ENCODE measurements around the gene SP6. TPM values are rescaled to one million over a fixed set of nuclear protein-coding genes. Genes with fewer than 3 reads are reported as not detected.

Gene SP6
- not detected for total RNA-seq

DNA sequence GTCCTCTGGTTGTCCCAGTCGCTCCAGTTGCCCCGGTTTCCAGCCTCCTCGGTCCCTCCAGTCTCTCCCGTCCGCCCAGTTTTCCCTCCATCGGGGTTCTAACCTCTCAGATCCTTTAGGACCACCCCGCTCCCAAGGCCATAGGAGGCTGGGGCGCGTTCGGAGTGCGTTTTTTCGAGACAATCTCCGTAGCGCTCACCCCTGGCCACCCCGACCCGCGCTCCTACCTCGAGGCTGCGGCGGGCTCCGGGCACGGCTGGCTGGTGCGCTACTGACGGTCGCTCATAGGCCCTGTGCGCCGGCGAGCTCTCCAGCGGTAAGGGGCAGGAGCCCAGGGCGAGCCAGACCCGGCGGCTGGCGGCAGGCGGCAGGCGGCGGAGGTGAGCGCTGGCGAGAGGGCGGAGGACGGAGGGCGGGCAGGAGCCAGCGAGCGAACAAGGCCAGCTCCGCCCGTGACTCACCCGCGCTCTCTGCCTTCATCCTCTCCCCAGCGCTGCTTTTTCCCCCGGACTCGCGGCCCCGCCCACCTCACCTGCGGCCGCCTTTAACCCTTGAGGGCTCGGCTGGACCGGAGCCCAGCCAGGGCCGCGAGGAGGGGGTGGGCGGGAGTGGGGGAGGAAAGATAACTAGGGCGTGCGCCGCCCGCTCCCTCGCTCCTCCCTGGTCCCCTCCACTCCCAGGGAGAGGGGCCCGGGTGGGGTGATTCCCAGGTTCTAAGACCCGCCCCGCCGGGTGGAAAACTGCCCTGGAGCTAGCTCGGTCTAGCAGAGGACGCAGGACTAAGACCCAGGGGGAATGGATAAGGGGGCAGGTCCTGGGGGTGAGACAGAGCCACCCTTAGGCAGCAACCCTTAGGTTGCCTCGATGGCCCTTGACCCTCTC is at the start of gene SP6:
Gene SP6 (minus strand): TSS at position 472 of the 882 bp plus-strand sequence. CDS start 2,734 bp downstream, outside the sequence.
- FAIRE-seq (no peak), DNase-seq (ENCODE audit: low spot score in 2 of 2) (peak; percentile 40 to 72)

DNA sequence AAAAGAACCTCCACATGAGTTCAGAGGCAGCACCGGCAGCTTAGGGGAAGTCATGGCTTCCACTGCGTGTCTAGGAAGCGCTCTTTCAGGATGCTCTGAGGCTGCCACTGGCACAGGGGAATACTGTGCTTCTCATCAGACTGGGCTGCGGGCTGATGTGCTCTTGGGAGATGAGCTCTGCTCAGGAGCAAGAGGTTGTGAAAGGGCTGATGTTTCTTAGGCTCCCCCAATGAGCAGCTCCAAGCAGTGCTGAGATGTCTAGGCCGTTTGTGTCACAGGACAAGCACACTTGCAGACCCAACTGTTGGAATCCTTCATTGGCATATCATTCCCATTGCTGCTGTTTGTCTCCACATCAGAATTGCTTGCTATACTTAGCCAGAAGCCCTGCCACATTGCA is 48.7 kb upstream of the SP6 start:
- no peak for DNase-seq (ENCODE audit: low spot score in 2 of 2)

DNA sequence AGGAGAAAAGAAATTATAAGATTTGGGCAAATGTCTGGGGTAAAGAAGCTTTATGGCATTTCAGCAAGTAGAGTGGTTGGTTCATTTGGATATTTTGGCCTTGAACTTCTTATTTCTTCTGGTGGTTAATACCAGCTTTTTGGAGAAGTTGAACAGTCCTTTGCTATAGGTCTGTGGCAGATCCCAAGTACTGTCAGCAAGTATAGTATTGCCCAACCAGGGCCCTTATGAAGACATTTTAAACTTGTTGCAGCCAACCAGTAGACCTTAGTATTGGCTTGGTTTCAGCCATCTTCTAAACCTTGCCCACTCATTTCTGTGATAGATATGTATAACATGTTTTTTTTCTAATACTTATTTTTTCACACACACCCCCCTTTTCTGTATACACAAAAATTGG is 47.3 kb upstream of the SP6 start:
- DNase-seq (ENCODE audit: low spot score in 2 of 2) (no peak), FAIRE-seq (no peak)

More for the DNA sequence above, 48.7 kb upstream of the SP6 start:
- FAIRE-seq: no peak

DNA sequence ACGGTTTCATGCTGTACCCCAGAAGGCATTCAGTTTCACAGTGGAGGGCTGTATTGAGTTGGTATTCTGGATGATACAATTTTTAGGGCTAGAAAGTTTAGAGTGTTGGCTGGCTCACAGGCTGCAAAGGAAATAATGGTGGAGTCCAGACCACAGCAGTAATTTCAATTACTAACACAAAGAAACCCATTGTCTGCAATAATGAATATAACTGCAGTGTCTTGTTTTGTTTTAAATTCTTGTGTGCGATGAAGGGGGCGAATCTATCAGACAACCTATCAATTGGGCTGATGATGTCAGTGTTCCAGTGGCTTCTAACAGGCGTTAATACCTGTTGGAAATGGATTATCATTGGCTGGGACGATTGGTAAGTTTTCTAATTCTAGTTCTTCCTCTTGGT is 46.6 kb upstream of the SP6 start:
- DNase-seq (ENCODE audit: low spot score in 2 of 2): no peak
- no peak for FAIRE-seq

DNA sequence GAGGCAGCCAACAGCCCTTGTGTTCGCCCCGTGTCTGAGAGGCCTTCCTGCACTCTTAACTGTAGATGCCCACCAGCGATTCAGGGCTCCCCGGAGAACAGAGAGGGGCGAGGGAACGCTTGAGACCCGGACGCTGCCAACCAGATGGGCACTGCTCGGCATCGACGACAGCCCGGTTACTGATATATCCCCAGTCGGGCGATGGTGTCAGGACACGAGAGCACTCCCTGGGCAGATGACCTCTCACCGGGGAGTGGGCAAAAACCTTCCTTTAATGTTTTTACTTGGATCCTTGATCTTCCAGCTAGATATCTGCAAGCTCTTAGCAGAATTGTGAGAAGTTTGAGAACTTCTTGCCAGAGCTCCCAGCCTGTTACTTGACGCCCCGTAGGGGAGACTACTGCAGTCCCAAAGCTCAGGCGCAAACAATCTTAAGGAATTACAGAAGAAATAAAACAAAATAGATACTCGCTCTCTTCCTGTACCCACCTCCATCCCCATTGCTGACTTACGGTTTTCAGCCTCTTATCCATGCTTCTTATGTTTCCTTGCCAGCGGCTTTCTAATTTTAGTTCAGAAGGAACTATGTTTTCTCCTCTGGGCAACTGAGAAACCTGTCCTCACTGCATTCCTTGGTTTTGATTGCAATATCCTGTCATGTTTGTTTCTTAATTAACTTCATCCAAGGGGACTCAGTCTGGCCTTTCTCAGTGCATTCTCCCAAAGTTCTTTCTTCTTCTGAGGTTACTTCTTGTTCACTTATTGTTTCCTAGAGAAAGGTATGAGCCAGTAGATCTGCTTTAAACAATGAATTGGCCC is 45.9 kb upstream of the SP6 start:
- DNase-seq (ENCODE audit: low spot score in 2 of 2) (no peak), FAIRE-seq (no peak)

DNA sequence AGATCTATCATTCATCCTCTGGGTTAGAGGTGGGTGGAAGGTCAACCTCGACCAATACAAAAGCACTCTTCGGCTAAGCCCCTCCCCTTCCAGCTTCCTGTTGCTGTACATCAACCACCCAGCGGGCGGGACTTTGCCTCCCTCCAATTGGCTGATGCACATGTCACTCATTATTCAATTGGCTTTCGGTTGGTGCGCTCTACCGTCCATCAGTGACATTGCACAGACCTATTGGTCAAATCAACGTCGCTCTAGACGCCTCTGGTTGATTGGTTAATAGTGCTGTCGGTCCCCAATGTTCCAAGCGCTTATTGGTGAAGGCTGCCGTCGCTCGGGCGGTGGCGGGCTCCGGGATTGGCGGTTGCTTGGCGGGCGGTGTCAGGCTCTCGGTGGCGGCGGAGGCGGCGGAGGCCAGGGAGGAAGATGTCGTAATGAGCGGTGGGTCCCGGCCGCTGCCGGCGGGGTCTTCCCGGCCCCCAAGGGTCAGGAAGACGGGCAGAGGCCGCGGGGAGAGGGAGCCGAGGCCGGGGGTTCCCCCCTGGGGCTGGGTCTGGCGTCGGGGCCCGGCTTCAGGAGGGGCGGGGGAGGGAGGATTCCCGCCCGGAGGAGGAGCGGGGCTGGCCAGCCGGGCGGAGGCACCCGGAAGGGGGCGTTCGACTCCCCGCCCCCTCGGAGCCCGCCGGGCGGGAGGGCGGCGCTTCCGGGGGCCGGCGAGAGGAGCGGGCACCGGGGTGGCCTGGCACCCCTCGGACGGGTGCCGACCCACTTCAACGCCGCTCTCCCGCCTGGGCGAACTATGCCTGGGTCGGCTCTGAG is 45.1 kb upstream of the SP6 start, which contains the start of gene SP2:
Gene SP2 (plus strand): TSS at position 381 of the 816 bp plus-strand sequence. CDS start 51 bp downstream, at position 432.
- FAIRE-seq: peak; percentile 96
- DNase-seq (ENCODE audit: low spot score in 2 of 2): peak; percentile 95 to 97

DNA sequence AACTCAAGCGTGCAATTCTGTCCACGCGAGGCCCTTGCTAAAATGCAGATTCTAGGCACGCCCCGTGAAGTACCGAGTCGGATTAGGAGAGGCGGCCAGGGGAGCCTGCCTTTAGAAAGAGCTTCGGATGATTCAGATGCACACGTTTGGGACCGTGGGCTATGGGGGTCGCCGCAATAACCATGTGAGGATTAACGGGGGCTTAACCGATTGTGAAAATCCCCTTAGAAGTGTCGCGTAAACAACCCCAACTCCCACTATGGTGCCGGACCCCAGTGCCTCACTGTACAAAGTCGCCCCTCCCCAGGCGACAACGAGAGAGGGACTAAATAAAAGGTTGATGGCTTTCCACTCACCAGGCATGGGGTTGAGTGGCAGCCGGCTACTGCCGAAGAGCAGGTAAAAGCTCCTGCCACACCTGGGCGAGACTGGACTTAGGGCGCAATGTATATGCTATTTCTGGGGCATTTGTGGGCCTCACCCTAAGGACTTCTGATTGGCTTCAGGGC is 44.4 kb upstream of the SP6 start:
- no peak for FAIRE-seq
- no peak for DNase-seq (ENCODE audit: low spot score in 2 of 2)

DNA sequence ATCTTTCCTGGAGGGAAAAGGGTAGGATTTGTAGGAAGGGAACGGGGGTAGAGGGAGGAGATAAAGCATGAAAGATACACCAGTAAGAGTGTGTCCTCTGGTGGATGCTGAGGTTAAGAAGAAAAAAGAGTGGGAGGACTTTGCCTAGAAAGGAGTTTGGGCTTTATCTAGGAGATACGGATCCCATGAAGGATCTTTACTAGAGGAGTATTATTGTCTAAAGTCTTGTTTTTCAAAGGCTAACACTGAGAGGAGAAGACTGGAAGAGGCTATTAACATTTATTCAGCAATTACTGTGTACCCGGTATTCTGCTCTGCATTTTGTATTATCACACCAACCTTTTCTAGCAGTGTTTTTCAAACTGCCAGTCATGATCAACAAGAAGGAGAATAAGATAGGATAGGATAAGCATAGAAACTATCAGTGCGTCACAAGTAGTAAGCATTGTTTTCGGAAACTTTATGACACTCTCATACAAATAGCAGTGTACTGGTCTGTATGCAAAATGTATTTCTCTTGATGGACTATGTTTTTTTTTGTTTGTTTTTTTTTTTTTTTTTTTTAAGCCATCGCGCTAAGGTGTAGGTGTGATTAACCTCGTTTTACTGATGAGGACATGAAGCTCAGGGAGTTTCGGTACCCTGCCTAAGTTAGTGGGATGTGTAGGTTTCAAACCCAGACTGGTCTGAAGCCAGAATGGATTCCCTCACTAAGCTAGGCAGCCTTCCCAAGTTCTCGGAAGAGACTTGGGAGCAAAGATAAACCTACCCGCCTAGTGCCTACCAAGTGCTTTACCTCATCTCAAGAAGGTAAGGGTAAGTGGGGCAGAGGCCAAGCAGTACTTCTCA is 43.8 kb upstream of the SP6 start:
- DNase-seq (ENCODE audit: low spot score in 2 of 2) (no peak), FAIRE-seq (no peak)

DNA sequence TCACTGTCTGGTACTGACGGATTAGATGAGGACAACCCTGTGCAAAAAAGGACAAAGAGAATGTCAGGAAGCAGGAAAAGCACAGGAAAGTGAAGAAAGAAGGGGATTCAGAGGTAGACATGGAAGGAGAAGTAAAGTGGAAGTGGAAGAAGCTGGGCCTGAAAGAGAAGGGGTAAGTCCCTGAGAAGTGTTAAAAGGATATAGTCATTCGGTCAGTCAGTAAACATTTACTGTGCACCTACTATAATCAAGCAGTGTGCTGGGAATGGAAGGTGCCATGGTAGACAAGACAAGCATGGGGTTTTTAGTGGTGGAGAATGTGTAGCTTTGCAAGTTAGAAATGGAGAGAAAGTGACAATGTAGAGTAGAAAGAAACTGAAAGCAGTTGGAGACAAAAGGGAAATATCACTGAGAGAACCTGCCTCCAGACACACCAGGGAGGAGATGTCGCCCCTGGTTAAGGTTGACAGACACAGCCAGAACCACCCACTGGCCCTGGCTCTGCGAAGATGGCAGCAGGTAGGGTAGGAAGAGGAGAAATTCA is 40.7 kb upstream of the SP6 start:
- FAIRE-seq (no peak), DNase-seq (ENCODE audit: low spot score in 2 of 2) (no peak)

DNA sequence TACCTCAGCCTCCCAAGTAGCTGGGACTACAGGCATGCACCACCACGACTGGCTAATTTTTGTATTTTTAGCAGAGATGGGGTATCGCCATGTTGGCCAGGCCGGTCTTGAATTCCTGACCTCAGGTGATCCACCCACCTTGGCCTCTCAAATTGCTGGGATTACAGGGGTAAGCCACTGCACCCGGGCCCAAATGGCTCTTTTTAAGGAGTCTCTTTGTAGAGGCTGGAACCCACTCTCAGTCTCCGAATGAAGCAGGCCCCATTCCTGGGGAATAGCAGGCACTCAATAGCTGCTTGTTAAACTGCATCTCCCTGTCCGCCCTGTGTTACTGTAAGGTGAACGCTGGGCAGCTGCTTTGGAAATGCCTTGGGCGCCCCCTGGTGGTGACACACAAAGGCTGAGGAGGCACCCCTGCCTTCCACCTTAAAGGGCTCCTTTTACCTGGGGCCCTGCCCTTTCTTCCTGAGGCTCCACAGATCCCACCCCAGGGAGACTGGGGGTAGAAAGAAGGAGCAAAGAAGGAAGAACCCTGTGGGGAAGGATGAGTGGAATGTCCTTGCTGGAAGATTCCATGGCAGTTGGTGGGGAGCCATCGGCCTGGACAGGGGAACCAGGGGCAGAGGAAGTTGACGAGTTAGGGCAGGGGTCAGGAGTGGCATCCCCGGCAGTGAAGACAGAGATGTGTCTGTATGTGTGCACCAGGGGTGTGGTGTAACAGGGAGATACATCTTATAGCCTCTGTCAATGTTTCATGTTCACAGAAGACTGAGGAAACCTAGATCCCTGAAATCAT is 39.0 kb upstream of the SP6 start:
- FAIRE-seq (no peak), DNase-seq (ENCODE audit: low spot score in 2 of 2) (peak; percentile 54 to 73)

DNA sequence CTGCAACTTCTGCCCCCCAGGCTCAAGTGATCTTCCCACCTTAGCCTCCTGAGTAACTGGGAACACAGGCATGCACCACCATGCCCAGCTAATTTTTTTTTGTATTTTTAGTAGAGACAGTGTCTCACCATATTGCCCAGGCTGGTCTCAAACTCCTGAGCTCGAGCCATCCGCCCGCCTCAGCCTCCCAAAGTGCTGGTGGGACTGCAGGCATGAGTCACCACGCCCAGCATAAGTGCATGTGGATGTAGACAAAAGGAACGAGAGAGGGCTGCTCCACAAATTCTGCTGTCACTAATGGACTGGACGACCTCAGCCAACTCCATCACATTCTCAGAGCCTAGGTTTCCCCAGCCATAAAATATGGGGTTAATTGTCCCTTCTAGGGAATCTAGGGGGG is 37.3 kb upstream of the SP6 start:
- FAIRE-seq (no peak), DNase-seq (ENCODE audit: low spot score in 2 of 2) (no peak)

DNA sequence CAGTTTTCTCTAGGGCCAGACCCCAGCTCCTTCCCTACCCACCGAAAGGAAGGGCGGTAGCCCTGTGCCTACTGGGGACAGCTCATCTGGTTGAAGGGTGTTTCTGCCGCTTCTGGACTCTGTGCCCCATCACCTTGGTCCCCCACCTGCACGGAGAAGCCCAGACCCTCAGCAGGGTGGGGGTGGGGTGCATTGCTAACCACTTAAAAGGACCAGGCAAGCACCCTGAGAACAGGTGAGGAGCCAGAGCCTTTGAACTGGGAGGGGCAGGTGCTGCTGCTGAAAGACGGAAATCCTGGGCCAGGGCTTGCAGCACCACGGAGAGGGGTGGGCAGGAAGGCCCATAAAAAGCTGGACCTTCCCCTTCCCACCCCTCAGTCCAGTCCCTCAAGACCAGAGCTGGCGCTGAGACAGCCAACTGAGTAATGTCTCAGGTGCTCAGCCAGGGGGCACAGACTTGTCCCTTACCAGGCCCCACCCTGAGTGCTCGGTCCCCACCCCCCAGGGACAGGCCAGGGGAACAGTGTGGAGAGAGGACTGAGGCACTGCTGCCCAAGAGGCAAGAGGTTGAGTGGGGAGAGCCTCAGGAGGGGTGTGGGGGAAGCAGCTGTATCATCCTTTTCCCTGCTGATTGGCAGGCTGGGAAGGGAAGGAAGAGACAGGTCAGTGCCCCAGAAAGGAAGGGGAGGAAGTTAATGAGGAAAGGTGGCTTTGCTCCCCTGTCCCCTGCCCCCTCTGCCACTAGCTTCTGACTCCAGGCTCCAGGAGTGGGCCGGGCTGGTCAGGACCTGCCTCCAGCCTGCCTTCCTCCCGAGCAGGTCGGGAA is 34.2 kb upstream of the SP6 start:
- DNase-seq (ENCODE audit: low spot score in 2 of 2) (no peak), FAIRE-seq (no peak)

DNA sequence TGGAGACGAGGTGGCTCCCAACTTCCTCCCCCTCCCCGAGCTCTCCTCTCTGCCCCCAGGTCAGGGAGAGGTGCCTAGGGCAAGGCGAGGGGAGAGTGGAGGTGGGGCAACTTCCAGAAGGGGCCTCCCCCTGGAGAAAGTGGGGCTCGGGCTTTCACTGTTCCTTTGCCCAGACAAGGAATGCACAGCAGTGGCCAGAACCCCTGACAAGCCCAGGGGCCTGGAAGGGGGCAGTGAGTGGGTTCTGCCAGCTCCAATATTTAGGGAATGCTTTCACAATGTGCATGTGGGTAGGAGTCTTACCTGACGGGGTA is 33.4 kb upstream of the SP6 start:
- DNase-seq (ENCODE audit: low spot score in 2 of 2) (no peak), FAIRE-seq (no peak)

DNA sequence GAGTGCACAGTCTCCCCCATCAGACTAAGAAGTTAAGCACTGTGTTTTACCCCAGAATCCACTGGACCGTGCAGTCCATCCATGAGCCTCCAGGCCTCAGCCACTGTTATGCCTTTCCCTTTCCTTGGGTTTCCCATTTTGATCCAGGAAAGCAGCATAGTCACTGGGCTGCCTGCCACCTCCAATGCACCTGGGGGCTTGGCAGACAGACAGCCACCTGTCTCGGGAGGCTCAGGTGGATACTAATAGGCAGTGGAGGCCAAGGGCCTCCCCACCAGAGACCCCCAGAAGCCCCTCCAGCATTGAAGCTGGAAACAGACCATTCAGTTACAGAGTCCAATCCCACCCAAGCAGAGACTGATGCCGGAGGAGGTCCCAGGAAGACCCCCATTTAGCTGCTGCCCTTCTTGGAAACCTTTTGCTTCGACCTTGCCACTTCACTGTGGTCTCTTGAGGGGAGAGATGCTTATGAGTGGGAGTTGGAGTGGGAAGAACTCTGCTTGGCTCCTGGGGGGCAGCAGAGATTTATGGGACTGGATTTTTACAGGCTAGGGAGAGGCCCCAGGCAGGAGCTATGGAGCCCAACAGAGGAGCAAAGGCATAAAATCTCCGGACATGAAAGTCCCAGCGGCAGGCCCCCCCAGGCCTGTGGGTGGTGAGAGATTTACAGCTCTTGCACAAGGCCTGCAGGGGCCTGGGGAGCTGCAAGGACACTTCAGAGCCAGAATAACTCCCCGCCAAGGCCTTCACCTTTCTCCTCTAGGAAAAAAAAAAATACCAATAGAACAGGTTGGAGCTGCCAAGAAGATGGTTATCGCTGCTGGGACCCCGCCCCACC is 32.8 kb upstream of the SP6 start:
- DNase-seq (ENCODE audit: low spot score in 2 of 2) (no peak), FAIRE-seq (no peak)

DNA sequence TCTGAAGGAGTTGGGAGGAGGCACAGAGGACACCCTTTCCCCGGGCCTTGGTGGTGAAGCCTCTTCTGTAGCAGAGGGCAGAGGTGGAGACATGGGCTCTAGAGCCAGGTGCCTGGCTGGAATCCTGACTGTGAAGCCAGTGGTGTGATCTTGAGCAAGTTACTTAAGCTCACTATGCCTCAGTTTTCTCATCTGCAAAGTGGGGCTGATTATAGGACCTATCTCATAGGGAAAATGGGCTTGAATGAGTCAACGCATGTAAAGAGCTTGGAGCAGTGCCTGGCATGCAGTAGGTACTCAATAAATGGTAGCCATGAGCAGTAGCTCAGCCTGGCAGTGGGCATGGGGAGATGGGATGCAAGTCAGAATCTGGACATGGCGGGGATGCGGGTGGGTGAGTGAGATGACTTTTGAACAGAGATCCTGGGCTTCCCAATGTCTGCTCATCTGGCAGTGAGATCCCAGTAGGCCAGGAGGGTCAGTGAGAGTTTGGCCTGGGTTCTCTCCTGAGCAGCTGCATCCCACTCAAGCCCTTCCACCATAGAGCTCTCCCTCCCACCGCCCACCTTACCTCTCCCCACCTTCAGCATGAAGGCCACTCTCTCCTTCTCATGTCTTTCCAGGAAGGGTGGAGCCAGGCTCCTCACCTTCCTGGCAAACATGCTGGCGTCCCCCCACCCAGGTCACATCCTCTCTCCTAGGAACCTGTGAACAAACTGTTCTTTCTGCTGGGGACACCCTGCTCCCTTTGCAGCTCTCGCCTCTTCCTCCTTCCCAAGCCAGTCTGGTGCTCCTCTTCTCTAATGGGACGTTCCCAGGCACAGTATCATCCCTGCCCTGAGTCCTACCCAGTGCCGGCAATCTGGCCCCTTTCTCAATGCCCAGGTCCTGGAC is 32.0 kb upstream of the SP6 start:
- FAIRE-seq (no peak), DNase-seq (ENCODE audit: low spot score in 2 of 2) (no peak)

DNA sequence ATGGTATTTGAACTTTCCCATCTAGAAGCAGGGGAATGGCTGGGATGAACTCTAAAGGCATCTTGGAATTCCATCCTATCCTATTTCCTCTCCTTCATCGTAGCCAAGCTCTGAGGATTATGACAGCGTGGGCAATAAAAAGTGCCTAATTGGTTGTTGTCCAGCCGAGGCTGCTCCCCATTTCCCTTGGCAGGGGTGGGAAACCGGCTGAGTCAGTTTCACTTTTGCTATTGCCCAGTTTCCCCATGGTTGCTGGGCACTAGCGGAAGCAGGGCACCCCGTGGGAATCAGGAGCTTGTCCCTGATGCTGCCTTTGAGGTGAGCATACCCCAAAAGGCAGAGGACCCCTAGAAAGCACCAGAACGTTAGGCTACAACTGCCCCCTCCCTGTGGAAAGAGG is 31.3 kb upstream of the SP6 start:
- FAIRE-seq (no peak), DNase-seq (ENCODE audit: low spot score in 2 of 2) (no peak)

Data from frontal cortex (tissue), 4 donors.